Measurements from ENCODE around the gene SMIM35.

SMIM35 gene

DNA sequence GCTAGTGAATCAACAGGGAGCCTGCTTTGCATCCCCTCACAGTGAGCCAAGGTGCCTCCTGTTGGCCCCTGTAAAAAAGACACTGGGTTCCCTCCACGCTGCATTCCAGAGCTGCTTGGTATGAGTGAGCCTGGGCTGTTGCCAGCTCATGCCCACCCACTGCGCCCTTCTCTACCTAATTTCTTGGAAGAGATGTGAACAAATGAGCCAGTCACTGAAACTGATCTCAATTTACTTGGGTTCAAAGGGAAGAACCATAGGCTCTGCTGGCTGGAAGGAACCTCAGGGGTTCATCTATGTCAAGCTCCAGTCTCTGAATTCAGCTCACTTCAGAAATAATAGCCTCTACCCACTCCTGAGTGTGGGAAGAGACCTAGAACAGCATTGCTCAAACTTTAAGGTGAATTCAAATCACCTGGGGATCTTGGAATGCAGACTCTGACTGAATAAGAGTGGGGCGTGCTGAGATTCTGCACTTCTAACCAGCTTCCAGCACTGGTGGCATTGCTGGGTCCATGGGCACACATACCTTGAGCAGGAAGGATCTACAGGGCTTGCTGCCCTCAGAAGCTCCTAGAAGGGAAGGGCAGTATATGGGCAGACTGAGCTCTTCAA is 15.2 kb downstream of the SMIM35 start:
- no peak for TF ChIP-seq FOXM1 (IDR thresholded peaks at IDR 0.05; ENCODE audit: borderline replicate concordance)
- no peak for TF ChIP-seq NFRKB (IDR thresholded peaks at IDR 0.05)
- TF ChIP-seq LEF1 (IDR thresholded peaks at IDR 0.05; ENCODE audit: borderline replicate concordance) = no peak
- TF ChIP-seq TARDBP (IDR thresholded peaks at IDR 0.05) = no peak
- no peak for TF ChIP-seq SP1 (IDR thresholded peaks at IDR 0.05)
- no peak for TF ChIP-seq ELF4 (IDR thresholded peaks at IDR 0.05)
- TF ChIP-seq CTBP1 (IDR thresholded peaks at IDR 0.05; ENCODE audit: borderline replicate concordance) = no peak
- no peak for TF ChIP-seq ARNT (IDR thresholded peaks at IDR 0.05)
- TF ChIP-seq FOXA1 (IDR thresholded peaks at IDR 0.05) = no peak
- no peak for TF ChIP-seq SUZ12 (IDR thresholded peaks at IDR 0.05)
- no peak for TF ChIP-seq BHLHE40 (IDR thresholded peaks at IDR 0.05; ENCODE audit: borderline replicate concordance)
- no peak for TF ChIP-seq ZNF384 (IDR thresholded peaks at IDR 0.05)
- TF ChIP-seq HDGF (IDR thresholded peaks at IDR 0.05; ENCODE audit: borderline replicate concordance) = no peak
- TF ChIP-seq PKNOX1 (IDR thresholded peaks at IDR 0.05) = no peak
- CTCF ChIA-PET = no interaction called here
- POLR2A ChIA-PET = no interaction called here
- no peak for DNase-seq (ENCODE audit: extremely low spot score)

GRCh38 chr11:118068945-118069612 is 17.7 kb downstream of the SMIM35 start:
- CTCF ChIA-PET = no interaction called here
- POLR2A ChIA-PET = no interaction called here
- TF ChIP-seq CTBP1 (IDR thresholded peaks at IDR 0.05; ENCODE audit: borderline replicate concordance) (no peak), ARNT (IDR thresholded peaks at IDR 0.05) (no peak), L3MBTL2 (conservative IDR thresholded peaks at IDR 0.05) (no peak), SUZ12 (IDR thresholded peaks at IDR 0.05) (no peak), TARDBP (IDR thresholded peaks at IDR 0.05) (no peak)

DNA sequence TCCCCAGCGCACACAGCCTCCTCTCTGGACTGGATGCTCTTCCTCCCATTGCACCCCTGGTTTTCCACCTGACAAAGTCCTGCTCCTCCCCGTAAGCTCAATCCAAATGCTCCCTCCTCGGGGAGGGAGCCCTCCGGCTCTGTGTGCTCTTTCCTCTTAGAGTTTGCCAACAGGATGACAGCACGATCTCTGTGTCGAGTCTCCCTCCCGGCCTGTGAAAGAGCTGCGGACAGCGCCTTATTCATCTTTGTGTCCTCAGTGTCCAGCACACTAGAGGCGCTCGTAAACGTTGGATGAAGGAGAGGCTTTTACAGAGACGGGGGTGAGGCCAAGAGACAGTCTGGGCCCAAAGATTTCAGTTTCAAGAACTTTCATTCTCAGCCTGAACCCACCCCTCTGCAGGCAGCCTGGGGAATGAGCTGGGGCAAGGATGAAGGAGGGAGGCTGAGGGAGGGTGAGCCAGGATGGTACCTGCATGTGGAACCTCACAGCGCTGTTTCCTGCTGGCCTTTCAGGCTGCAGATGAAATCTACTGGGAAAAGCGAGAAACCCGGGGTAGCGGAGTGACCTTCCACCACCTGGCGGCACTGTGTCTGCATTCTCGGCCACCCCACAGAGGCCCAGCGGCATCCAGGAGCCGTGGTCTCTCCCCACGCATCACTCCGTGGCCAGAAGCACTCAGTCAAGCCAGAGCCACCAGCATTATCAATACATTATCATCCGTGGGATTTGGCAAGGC is 18.4 kb downstream of the SMIM35 start:
- ChIA-PET CTCF (no interaction called here), POLR2A (no interaction called here)
- TF ChIP-seq PKNOX1 (IDR thresholded peaks at IDR 0.05) (no peak), ELF4 (IDR thresholded peaks at IDR 0.05) (no peak), HDGF (IDR thresholded peaks at IDR 0.05; ENCODE audit: borderline replicate concordance) (no peak), LEF1 (IDR thresholded peaks at IDR 0.05; ENCODE audit: borderline replicate concordance) (no peak), BHLHE40 (IDR thresholded peaks at IDR 0.05; ENCODE audit: borderline replicate concordance) (no peak), FOXM1 (IDR thresholded peaks at IDR 0.05; ENCODE audit: borderline replicate concordance) (no peak), L3MBTL2 (conservative IDR thresholded peaks at IDR 0.05) (no peak), FOXK2 (IDR thresholded peaks at IDR 0.05) (no peak)
- DNase-seq (ENCODE audit: extremely low spot score) = no peak

More at GRCh38 chr11:118068945-118069612, 17.7 kb downstream of the SMIM35 start:
- DNase-seq (ENCODE audit: extremely low spot score) = no peak

GRCh38 chr11:118067006-118067405 is 19.8 kb downstream of the SMIM35 start:
- POLR2A ChIA-PET = no interaction called here
- DNase-seq (ENCODE audit: extremely low spot score) = no peak
- CTCF ChIA-PET = no interaction called here
- TF ChIP-seq FOXM1 (IDR thresholded peaks at IDR 0.05; ENCODE audit: borderline replicate concordance) = no peak
- TF ChIP-seq FOXK2 (IDR thresholded peaks at IDR 0.05) = no peak
- TF ChIP-seq ZNF384 (IDR thresholded peaks at IDR 0.05) = no peak
- no peak for TF ChIP-seq SUZ12 (IDR thresholded peaks at IDR 0.05)
- no peak for TF ChIP-seq HDGF (IDR thresholded peaks at IDR 0.05; ENCODE audit: borderline replicate concordance)
- TF ChIP-seq CTBP1 (IDR thresholded peaks at IDR 0.05; ENCODE audit: borderline replicate concordance) = no peak
- no peak for TF ChIP-seq ELF4 (IDR thresholded peaks at IDR 0.05)
- no peak for TF ChIP-seq ARNT (IDR thresholded peaks at IDR 0.05)
- TF ChIP-seq L3MBTL2 (conservative IDR thresholded peaks at IDR 0.05) = no peak
- no peak for TF ChIP-seq BHLHE40 (IDR thresholded peaks at IDR 0.05; ENCODE audit: borderline replicate concordance)
- TF ChIP-seq PKNOX1 (IDR thresholded peaks at IDR 0.05) = no peak
- TF ChIP-seq SP1 (IDR thresholded peaks at IDR 0.05) = no peak
- TF ChIP-seq TARDBP (IDR thresholded peaks at IDR 0.05) = no peak
- no peak for TF ChIP-seq NFRKB (IDR thresholded peaks at IDR 0.05)

DNA sequence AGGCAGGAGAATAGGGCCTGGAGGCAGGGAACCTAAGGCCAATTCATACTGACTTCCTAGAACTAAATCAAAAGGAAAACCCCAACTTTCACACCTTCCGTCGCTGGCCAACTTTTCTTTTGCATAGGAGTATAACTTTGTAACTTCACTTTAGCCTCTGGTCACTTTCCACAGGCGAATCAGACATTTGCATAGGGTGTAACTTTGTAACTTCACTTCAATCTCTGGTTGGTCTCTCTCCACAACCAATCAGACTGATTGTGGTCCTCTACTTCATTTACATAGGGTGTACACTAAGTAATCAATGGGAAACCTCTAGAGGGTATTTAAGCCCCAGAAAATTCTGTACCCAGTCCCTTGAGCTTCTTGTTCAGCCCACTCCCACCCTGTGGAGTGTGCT is 21.4 kb downstream of the SMIM35 start:
- POLR2A ChIA-PET = no interaction called here
- CTCF ChIA-PET = interaction anchor here (0.6 kb wide), 1 partner anchor 11 kb away, joined by 3 read pairs; no protein-coding TSS in a partner anchor

More for the DNA sequence above, 21.4 kb downstream of the SMIM35 start:
- no peak for TF ChIP-seq PKNOX1 (IDR thresholded peaks at IDR 0.05)
- no peak for TF ChIP-seq CTBP1 (IDR thresholded peaks at IDR 0.05; ENCODE audit: borderline replicate concordance)
- no peak for TF ChIP-seq LEF1 (IDR thresholded peaks at IDR 0.05; ENCODE audit: borderline replicate concordance)
- no peak for TF ChIP-seq ARNT (IDR thresholded peaks at IDR 0.05)
- TF ChIP-seq TARDBP (IDR thresholded peaks at IDR 0.05) = no peak
- TF ChIP-seq ZNF384 (IDR thresholded peaks at IDR 0.05) = no peak
- TF ChIP-seq FOXA1 (IDR thresholded peaks at IDR 0.05) = no peak
- no peak for TF ChIP-seq SUZ12 (IDR thresholded peaks at IDR 0.05)
- no peak for TF ChIP-seq BHLHE40 (IDR thresholded peaks at IDR 0.05; ENCODE audit: borderline replicate concordance)
- no peak for TF ChIP-seq NFRKB (IDR thresholded peaks at IDR 0.05)
- TF ChIP-seq L3MBTL2 (conservative IDR thresholded peaks at IDR 0.05) = no peak
- no peak for TF ChIP-seq HDGF (IDR thresholded peaks at IDR 0.05; ENCODE audit: borderline replicate concordance)
- no peak for TF ChIP-seq FOXK2 (IDR thresholded peaks at IDR 0.05)
- TF ChIP-seq FOXM1 (IDR thresholded peaks at IDR 0.05; ENCODE audit: borderline replicate concordance) = no peak
- TF ChIP-seq SP1 (IDR thresholded peaks at IDR 0.05) = no peak
- no peak for TF ChIP-seq ELF4 (IDR thresholded peaks at IDR 0.05)
- DNase-seq (ENCODE audit: extremely low spot score) = no peak
